H1 (cell line): Measurements from ENCODE around the gene ERVW-1. TPM values are rescaled to one million over a fixed set of nuclear protein-coding genes. Genes with fewer than 3 reads are reported as not detected.
A peak's percentile ranks its signal among the peaks of the same experiment; 100 is the strongest.

ENCODE experiments used
- CTCF ChIA-PET: fragments of 300-600 bp; sonication (Branson Sonifier 250); formaldehyde crosslinking; loops from one replicate; lab custom pipeline; 2021; ENCODE audit not compliant: partially characterized antibody; lab: Charles Lee
- POLR2A ChIA-PET: fragments of 300-600 bp; sonication (Branson Sonifier 250); formaldehyde crosslinking; loops from one replicate; lab custom pipeline; 2021; ENCODE audit warnings: inconsistent platforms; ENCODE audit not compliant: partially characterized antibody; lab: Charles Lee
- DNase-seq, 2 experiments: peaks; one replicate each; pipeline versions ENCODE4 v3.0.0 to v3.0.0-alpha.2; 2010 to 2022; ENCODE audit warnings: low spot score in 2 of 2, low read depth in 1 of 2, mixed read lengths in 1 of 2
- FAIRE-seq: peaks from 2 replicates; lab custom pipeline; 2011; peaks lifted over from hg19 to GRCh38; lab: Jason Lieb, UNC
- H2AFZ ChIP-seq: 2 replicates; pipeline ENCODE4 v1.8.1; 2012; ENCODE audit warnings: low read length, inconsistent platforms
- H2AK5ac ChIP-seq: 2 replicates; pipeline ENCODE4 v1.6.1; 2013; ENCODE audit warnings: low read depth, low read length
- H2BK120ac ChIP-seq: replicated peaks from 2 replicates; pipeline ENCODE3; 2013; ENCODE audit warnings: low read depth, low read length, inconsistent platforms
- H2BK12ac ChIP-seq: 2 replicates; pipeline ENCODE4 v1.6.1; 2013; ENCODE audit warnings: low read depth, low read length
- H2BK15ac ChIP-seq: 2 replicates; pipeline ENCODE4 v1.6.1; 2013; ENCODE audit warnings: low read length
- H2BK20ac ChIP-seq: 2 replicates; pipeline ENCODE4 v1.6.1; 2013; ENCODE audit warnings: low read length
- H2BK5ac ChIP-seq: 2 replicates; pipeline ENCODE4 v1.6.1; 2013; ENCODE audit warnings: low read depth, low read length
- H3K14ac ChIP-seq: 2 replicates; pipeline ENCODE4 v1.6.1; 2013; ENCODE audit warnings: inconsistent platforms; ENCODE audit not compliant: insufficient read length
- H3K18ac ChIP-seq: 2 replicates; pipeline ENCODE4 v1.6.1; 2013; ENCODE audit warnings: low read length; ENCODE audit errors: extremely low read depth
- H3K23ac ChIP-seq: 2 replicates; pipeline ENCODE4 v1.6.1; 2013; ENCODE audit warnings: inconsistent platforms; ENCODE audit not compliant: insufficient read length
- H3K23me2 ChIP-seq: 2 replicates; pipeline ENCODE4 v1.6.1; 2013; ENCODE audit warnings: low read depth, low read length
- H3K27ac ChIP-seq: 2 replicates; pipeline ENCODE4 v1.6.1; 2011; ENCODE audit warnings: low read depth, low read length, inconsistent platforms
- H3K27me3 ChIP-seq, 4 experiments: replicated peaks in 1 of 4; 1 replicate in 1 of 4; 2 replicates in 3 of 4; pipeline versions ENCODE4 v1.6.1 to v1.8.1; 2011 to 2013; ENCODE audit warnings: low read length in 3 of 4, mild to moderate bottlenecking in 3 of 4, inconsistent platforms in 2 of 4, mixed read lengths in 2 of 4, moderate library complexity in 1 of 4; ENCODE audit not compliant: control insufficient read depth in 3 of 4, insufficient read depth in 3 of 4; ENCODE audit errors: extremely low read depth in 1 of 4
- H3K36me3 ChIP-seq, 4 experiments: 2 replicates each; pipeline versions ENCODE4 v1.6.1 to v1.8.1; 2011 to 2013; ENCODE audit warnings: mild to moderate bottlenecking in 4 of 4, low read length in 3 of 4, moderate library complexity in 2 of 4, control low read depth in 1 of 4, inconsistent platforms in 1 of 4; ENCODE audit not compliant: insufficient read depth in 4 of 4, control insufficient read depth in 2 of 4
- H3K4ac ChIP-seq: replicated peaks from 2 replicates; pipeline ENCODE3; 2013; ENCODE audit warnings: low read length, low read depth, mixed read lengths, inconsistent platforms; ENCODE audit not compliant: insufficient read length
- H3K4me1 ChIP-seq, 4 experiments: replicated peaks in 1 of 4; 1 replicate in 1 of 4; 2 replicates in 3 of 4; pipeline versions ENCODE4 v1.6.1 to v1.8.1; 2011 to 2013; ENCODE audit warnings: low read length in 3 of 4, inconsistent platforms in 2 of 4, mixed read lengths in 1 of 4; ENCODE audit not compliant: insufficient read depth in 4 of 4, control insufficient read depth in 3 of 4
- H3K4me2 ChIP-seq, 2 experiments: 2 replicates each; pipeline versions ENCODE4 v1.6.1 to v1.8.1; 2011 to 2013; ENCODE audit warnings: low read depth in 2 of 2, low read length in 2 of 2, control low read depth in 1 of 2, inconsistent platforms in 1 of 2, mild to moderate bottlenecking in 1 of 2; ENCODE audit not compliant: insufficient read depth in 1 of 2
- H3K4me3 ChIP-seq, 4 experiments: fragments of 200-600, 300-600 bp in 1 of 4; sonication (generic), shearing (Covaris generic), sonication (Bioruptor Twin) in 1 of 4; 2 replicates each; pipeline versions ENCODE4 v1.5.1 to v1.8.1; 2011 to 2016; ENCODE audit warnings: low read length in 4 of 4, low read depth in 3 of 4, control low read depth in 2 of 4, inconsistent platforms in 2 of 4, mild to moderate bottlenecking in 2 of 4, mixed read lengths in 1 of 4, moderate library complexity in 1 of 4; ENCODE audit not compliant: insufficient read depth in 2 of 4; ENCODE audit errors: extremely low read depth in 1 of 4
- H3K56ac ChIP-seq: replicated peaks from 2 replicates; pipeline ENCODE3; 2013; ENCODE audit warnings: low read depth, mild to moderate bottlenecking, mixed read lengths, low read length, inconsistent platforms; ENCODE audit not compliant: insufficient read length
- H3K79me1 ChIP-seq: 2 replicates; pipeline ENCODE4 v1.6.1; 2013; ENCODE audit warnings: low read depth, low read length, control low read depth
- H3K79me2 ChIP-seq, 2 experiments: 2 replicates each; pipeline versions ENCODE4 v1.6.1 to v1.8.1; 2012 to 2013; ENCODE audit warnings: low read length in 2 of 2, mild to moderate bottlenecking in 2 of 2, inconsistent platforms in 1 of 2; ENCODE audit not compliant: insufficient read depth in 2 of 2, control insufficient read depth in 1 of 2
- H3K9ac ChIP-seq, 4 experiments: replicated peaks in 1 of 4; 1 replicate in 1 of 4; 2 replicates in 3 of 4; pipeline versions ENCODE4 v1.6.1 to v1.8.1; 2011 to 2013; ENCODE audit warnings: low read depth in 3 of 4, low read length in 3 of 4, control low read depth in 2 of 4, mild to moderate bottlenecking in 2 of 4, moderate library complexity in 2 of 4, inconsistent platforms in 1 of 4; ENCODE audit errors: extremely low read depth in 1 of 4
- H3K9me3 ChIP-seq, 2 experiments: 2 replicates each; pipeline versions ENCODE4 v1.6.1 to v1.8.1; 2012 to 2013; ENCODE audit warnings: mild to moderate bottlenecking in 2 of 2, moderate library complexity in 2 of 2, control low read depth in 1 of 2, inconsistent platforms in 1 of 2, low read depth in 1 of 2, low read length in 1 of 2, mixed read lengths in 1 of 2; ENCODE audit not compliant: insufficient read depth in 2 of 2
- H4K20me1 ChIP-seq, 2 experiments: replicated peaks in 1 of 2; 2 replicates each; pipeline versions ENCODE3 to v1.8.1; 2011 to 2013; ENCODE audit warnings: inconsistent platforms in 2 of 2, low read length in 2 of 2, mild to moderate bottlenecking in 1 of 2; ENCODE audit not compliant: insufficient read depth in 2 of 2, control insufficient read depth in 1 of 2
- H4K5ac ChIP-seq: 2 replicates; pipeline ENCODE4 v1.6.1; 2013; ENCODE audit warnings: low read length, low read depth, mixed read lengths, inconsistent platforms; ENCODE audit not compliant: insufficient read length
- H4K8ac ChIP-seq: 2 replicates; pipeline ENCODE4 v1.8.0; 2013; ENCODE audit warnings: mild to moderate bottlenecking, moderate library complexity, low read length, inconsistent platforms; ENCODE audit not compliant: insufficient read depth; ENCODE audit errors: extremely low read depth
- H4K91ac ChIP-seq: replicated peaks from 2 replicates; pipeline ENCODE3; 2013; ENCODE audit warnings: low read length, mixed read lengths, inconsistent platforms; ENCODE audit not compliant: insufficient read length
- E2F6 ChIP-seq: IDR thresholded peaks from 2 replicates; pipeline ENCODE4 v1.6.1; 2012; ENCODE audit warnings: inconsistent platforms
- EZH2 ChIP-seq: fragments of 200-600 bp; sonication (generic); IDR thresholded peaks from 2 replicates; pipeline ENCODE4 v1.7.1; 2012; ENCODE audit warnings: low read depth, mild to moderate bottlenecking, moderate library complexity, low read length, inconsistent platforms; ENCODE audit not compliant: severe bottlenecking
- PHF8 ChIP-seq: fragments of 200-600 bp; sonication (generic); conservative IDR thresholded peaks from 2 replicates; pipeline ENCODE4 v1.7.1; 2012; ENCODE audit warnings: low read depth, mild to moderate bottlenecking, inconsistent platforms, low read length, moderate library complexity
- POU5F1 ChIP-seq: IDR thresholded peaks from 2 replicates; pipeline ENCODE4 v1.6.1; 2011; ENCODE audit warnings: low read depth, mild to moderate bottlenecking, low read length, moderate library complexity
- SIN3A ChIP-seq, 2 experiments: IDR thresholded peaks in 1 of 2; conservative IDR thresholded peaks in 1 of 2; 2 replicates each; pipeline ENCODE4 v1.6.1; 2011 to 2012; ENCODE audit warnings: low read length in 2 of 2, improper control_type of control experiment in 1 of 2, low read depth in 1 of 2, mild to moderate bottlenecking in 1 of 2
- SRF ChIP-seq: IDR thresholded peaks from 2 replicates; pipeline ENCODE4 v1.6.1; 2011; ENCODE audit warnings: mild to moderate bottlenecking, low read depth, low read length, moderate library complexity
- WGBS, 2 experiments: shearing (Covaris generic) in 1 of 2; methylation state at CpG; one replicate each; pipeline versions ENCODE4 v1.1.6 to v1.1.7; 2013 to 2015; ENCODE audit warnings: low lambda C conversion rate in 2 of 2, mixed read lengths in 2 of 2, inconsistent platforms in 1 of 2, low coverage in 1 of 2, missing lambda C conversion rate in 1 of 2; ENCODE audit not compliant: insufficient replicate concordance in 2 of 2, insufficient coverage in 1 of 2, insufficient read length in 1 of 2; ENCODE audit errors: extremely low coverage in 1 of 2, missing lambda C conversion rate in 1 of 2; 5-methylcytosine and 5-hydroxymethylcytosine counted together
- polyA plus RNA-seq, 7 experiments: library from polyadenylated mRNA; depleted of rRNA in 3 of 7; stranded (reverse) in 5 of 7; unstranded in 2 of 7; fragments of >200 nt in 5 of 7; fragments of 200-250 nt in 2 of 7; gene quantifications; 1 replicate in 5 of 7; 2 replicates in 1 of 7; 4 replicates in 1 of 7; pipeline versions ENCODE4 v1.2.1 to v1.2.3, GENCODE V29; 2011 to 2013; ENCODE audit warnings: missing spikeins in 2 of 7, mixed read lengths in 2 of 7
- total RNA-seq: library from RNA; stranded (reverse); fragmentation: NEBNext Ultra II Directional; extraction: Animal tissue kit (Norgen Biotek cat#: 25700); gene quantifications from 2 replicates; pipeline ENCODE4 v1.2.1, GENCODE V29; 2021

ERVW-1 gene
- total and polyA plus RNA-seq, 2 of the 8 experiments (the other 6 are each of a cell fraction or from before 2014, with no cell fraction given): 0.08 TPM; not detected in 1

- Histone ChIP-seq H3K79me2 (no peaks in the 10 kb centered on the region), H3K9ac (no peak overlapping the region), H3K23me2 (peaks cover 5% of the 10 kb centered on the region; the same call in 1 of the 2 replicates), H2AK5ac (no peak overlapping the region)
- TF ChIP-seq SRF: no peak
- no peak for TF ChIP-seq E2F6
- no peak for TF ChIP-seq SIN3A (conservative IDR thresholded peaks at IDR 0.05 in 1 of 2, IDR thresholded peaks at IDR 0.05 in 1 of 2; ENCODE audit: low read depth in 1 of 2, low read length in 2 of 2)
- TF ChIP-seq EZH2: no peak
- TF ChIP-seq PHF8: no peak
- no peak for TF ChIP-seq POU5F1
- TF ChIP-seq, all 59 proteins: peak for 0
- no peak for FAIRE-seq
- no peak overlapping the region for H3K4me2 ChIP-seq
- no peaks in the 10 kb centered on the region for H3K36me3 ChIP-seq
- 0 out of 2 replicates have a peak overlapping the region, but pooled peaks have one; percentile 23 for H2AFZ ChIP-seq
- H4K8ac ChIP-seq: no peak overlapping the region
- no peak for DNase-seq
- H2BK12ac ChIP-seq: no peak overlapping the region
- H2BK120ac ChIP-seq: no peak overlapping the region
- peaks cover 0 to 3% of the 10 kb centered on the region in 2 experiments for H4K20me1 ChIP-seq
- no peak overlapping the region for H4K5ac ChIP-seq
- no peak overlapping the region for H2BK15ac ChIP-seq
- WGBS, 2 experiments: 91% methylated on average over 5 of the region's 5 CpGs; no CpG with 5 or more reads in 1 of the 2 experiments
- no peak overlapping the region for H3K4ac ChIP-seq
- H3K9me3 ChIP-seq: no peaks in the 10 kb centered on the region
- ChIA-PET POLR2A (interaction anchor here (1.2 to 2.3 kb wide), 2 partner anchors 9 to 25 kb away, joined by 5 to 7 read pairs; partner anchors contain the start of gene GATAD1), CTCF (interaction anchor here (1.1 to 10.9 kb wide), 5 partner anchors 8 to 39 kb away, joined by 3 to 159 read pairs (median 10); partner anchors contain the start of gene GATAD1)
- no peak overlapping the region for H3K18ac ChIP-seq
- H3K79me1 ChIP-seq: no peaks in the 10 kb centered on the region
- H3K4me1 ChIP-seq: peaks cover 0 to 3% (median 0%) of the 10 kb centered on the region in 4 experiments; a peak in 3 of 7 replicates
- no peak overlapping the region for H3K23ac ChIP-seq
- no peak overlapping the region for H2BK5ac ChIP-seq
- H3K14ac ChIP-seq: no peak overlapping the region
- no peak overlapping the region for H4K91ac ChIP-seq
- H3K4me3 ChIP-seq: no peak overlapping the region
- no peak overlapping the region for H3K27ac ChIP-seq
- no peak overlapping the region for H3K56ac ChIP-seq
- H3K27me3 ChIP-seq: peaks cover 0 to 2% (median 0%) of the 10 kb centered on the region in 4 experiments; a peak in 2 of 7 replicates
- H2BK20ac ChIP-seq: no peak overlapping the region
These were observed 55.9 kb downstream of the ERVW-1 start for GRCh38 chr7:92421676-92422435.
